ENCODE data around the gene SAMD4A.
"Not testable (repeated sequence)": the region's sequence is repeated elsewhere in the genome, so short reads cannot be mapped to it uniquely, and the experiment has no call there.

Gene SAMD4A

GRCh38 chr14:54737132-54737711 lies 170.3 kb downstream of the SAMD4A start:
- DNase-seq: no peak

GRCh38 chr14:54738009-54738408 lies 171.1 kb downstream of the SAMD4A start:
- DNase-seq: no peak

- no peak for DNase-seq
These were observed 172.6 kb downstream of the SAMD4A start for GRCh38 chr14:54739514-54739913.

GRCh38 chr14:54742492-54743350 lies 175.8 kb downstream of the SAMD4A start:
- DNase-seq: no peak

GRCh38 chr14:54743382-54743781 lies 176.5 kb downstream of the SAMD4A start:
- DNase-seq: no peak

- DNase-seq: no peak
These were observed 179.1 kb downstream of the SAMD4A start for GRCh38 chr14:54746019-54746418.

- no peak for DNase-seq
These were observed 180.7 kb downstream of the SAMD4A start for GRCh38 chr14:54747616-54748015.

GRCh38 chr14:54749180-54749579 lies 182.3 kb downstream of the SAMD4A start:
- no peak for DNase-seq

GRCh38 chr14:54749727-54750126 lies 182.8 kb downstream of the SAMD4A start:
- no peak for DNase-seq

GRCh38 chr14:54752611-54753010 lies 185.7 kb downstream of the SAMD4A start:
- not testable (repeated sequence) for DNase-seq

- not testable (repeated sequence) for DNase-seq
These were observed 186.5 kb downstream of the SAMD4A start for GRCh38 chr14:54753396-54753795.

- no peak for DNase-seq
These were observed 187.2 kb downstream of the SAMD4A start for GRCh38 chr14:54754116-54754622.

GRCh38 chr14:54754623-54755386 lies 187.9 kb downstream of the SAMD4A start:
- DNase-seq: no peak

GRCh38 chr14:54756656-54757392 lies 189.9 kb downstream of the SAMD4A start:
- no peak for DNase-seq

- DNase-seq: no peak
These were observed 191.1 kb downstream of the SAMD4A start for GRCh38 chr14:54758041-54758440.

- DNase-seq: no peak
These were observed 193.2 kb downstream of the SAMD4A start for GRCh38 chr14:54759982-54760585.

GRCh38 chr14:54760866-54761575 lies 194.1 kb downstream of the SAMD4A start:
- DNase-seq: no peak

GRCh38 chr14:54761835-54762234 lies 194.9 kb downstream of the SAMD4A start:
- DNase-seq: no peak

GRCh38 chr14:54762296-54762695 lies 195.4 kb downstream of the SAMD4A start:
- no peak for DNase-seq

- DNase-seq: no peak
These were observed 196.8 kb downstream of the SAMD4A start for GRCh38 chr14:54763761-54764160.

All from effector CD8-positive, alpha-beta T cell (primary cell).